HL-60 (cell line): Measurements from ENCODE around the gene SRD5A2.

Source experiments
- GABPA ChIP-seq: IDR thresholded peaks from 2 replicates; pipeline ENCODE4 v1.6.1; 2012; ENCODE audit warnings: low read depth
- POLR2AphosphoS5 ChIP-seq: IDR thresholded peaks from 2 replicates; pipeline ENCODE4 v1.6.1; 2012; ENCODE audit warnings: low read depth
- REST ChIP-seq: IDR thresholded peaks from 2 replicates; pipeline ENCODE4 v1.6.1; 2012; ENCODE audit warnings: low read depth; ENCODE audit not compliant: insufficient replicate concordance
- TF ChIP-seq, protein P1 (sequence below): IDR thresholded peaks from one replicate; pipeline ENCODE4 v1.5.1; 2011; ENCODE audit warnings: low read length, control low read depth, inconsistent platforms; ENCODE audit not compliant: insufficient read depth

GRCh38 chr2:31525876-31526275, 54.9 kb downstream of the SRD5A2 start:
- TF ChIP-seq, protein P1, sequence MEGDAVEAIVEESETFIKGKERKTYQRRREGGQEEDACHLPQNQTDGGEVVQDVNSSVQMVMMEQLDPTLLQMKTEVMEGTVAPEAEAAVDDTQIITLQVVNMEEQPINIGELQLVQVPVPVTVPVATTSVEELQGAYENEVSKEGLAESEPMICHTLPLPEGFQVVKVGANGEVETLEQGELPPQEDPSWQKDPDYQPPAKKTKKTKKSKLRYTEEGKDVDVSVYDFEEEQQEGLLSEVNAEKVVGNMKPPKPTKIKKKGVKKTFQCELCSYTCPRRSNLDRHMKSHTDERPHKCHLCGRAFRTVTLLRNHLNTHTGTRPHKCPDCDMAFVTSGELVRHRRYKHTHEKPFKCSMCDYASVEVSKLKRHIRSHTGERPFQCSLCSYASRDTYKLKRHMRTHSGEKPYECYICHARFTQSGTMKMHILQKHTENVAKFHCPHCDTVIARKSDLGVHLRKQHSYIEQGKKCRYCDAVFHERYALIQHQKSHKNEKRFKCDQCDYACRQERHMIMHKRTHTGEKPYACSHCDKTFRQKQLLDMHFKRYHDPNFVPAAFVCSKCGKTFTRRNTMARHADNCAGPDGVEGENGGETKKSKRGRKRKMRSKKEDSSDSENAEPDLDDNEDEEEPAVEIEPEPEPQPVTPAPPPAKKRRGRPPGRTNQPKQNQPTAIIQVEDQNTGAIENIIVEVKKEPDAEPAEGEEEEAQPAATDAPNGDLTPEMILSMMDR, result no peak
- TF ChIP-seq REST (no peak), POLR2AphosphoS5 (no peak), GABPA (no peak)
